ENCODE measurements around the gene PLIN4.

PLIN4 gene

GRCh38 chr19:4452230-4452990, 65.9 kb downstream of the PLIN4 start:
- DNase-seq = no peak

All from NCI-H526 treated with DMSO at 0.1 percent for 48 hours (cell line).